Stimulated activated CD8-positive, alpha-beta memory T cell treated with anti-CD3 and anti-CD28 coated beads, Interleukin-4, amount 100 ng/mL, for 4 hours (primary cell): ENCODE data around the gene LARGE2.
"Not testable (repeated sequence)": the region's sequence is repeated elsewhere in the genome, so short reads cannot be mapped to it uniquely, and the experiment has no call there.

ENCODE experiments used
- DNase-seq, 2 donors: peaks; one replicate each; pipeline ENCODE4 v3.0.0-alpha.2; 2020; ENCODE audit warnings: low read depth in 2 of 2, low spot score in 1 of 2

Gene LARGE2

GRCh38 chr11:45895553-45896259 is 26.8 kb upstream of the LARGE2 start:
- DNase-seq: no peak

- no peak for DNase-seq
Observed at GRCh38 chr11:45896422-45896984, 26.0 kb upstream of the LARGE2 start.

- DNase-seq: no peak
Observed at GRCh38 chr11:45897556-45897955, 24.9 kb upstream of the LARGE2 start.

GRCh38 chr11:45899086-45899447 is 23.4 kb upstream of the LARGE2 start:
- no peak for DNase-seq

GRCh38 chr11:45899448-45900174 is 22.8 kb upstream of the LARGE2 start:
- DNase-seq: peak in 1 of 2 donors; percentile 47

GRCh38 chr11:45900175-45900800 is 22.2 kb upstream of the LARGE2 start:
- not testable (repeated sequence) for DNase-seq

- DNase-seq: no peak
Observed at GRCh38 chr11:45900916-45901617, 21.4 kb upstream of the LARGE2 start.

- DNase-seq: no peak
Observed at GRCh38 chr11:45901626-45902025, 20.8 kb upstream of the LARGE2 start.

- DNase-seq: no peak
Observed at GRCh38 chr11:45902452-45903380, 19.7 kb upstream of the LARGE2 start.

GRCh38 chr11:45904309-45904915 is 18.0 kb upstream of the LARGE2 start:
- DNase-seq: no peak

GRCh38 chr11:45905095-45905494 is 17.4 kb upstream of the LARGE2 start:
- no peak for DNase-seq

- DNase-seq: not testable (repeated sequence)
Observed at GRCh38 chr11:45905576-45905975, 16.9 kb upstream of the LARGE2 start.

GRCh38 chr11:45906096-45906682 is 16.3 kb upstream of the LARGE2 start:
- no peak for DNase-seq

GRCh38 chr11:45906965-45907611 is 15.4 kb upstream of the LARGE2 start, which contains the start of gene FREY1:
Gene FREY1, minus strand, starts transcription at chr11:45907271. Its CDS starts 26 bp downstream, at chr11:45907245.
- no peak for DNase-seq

- DNase-seq: no peak
Observed at GRCh38 chr11:45907911-45908370, 14.5 kb upstream of the LARGE2 start.

- no peak for DNase-seq
Observed at GRCh38 chr11:45909594-45910475, 12.6 kb upstream of the LARGE2 start.

GRCh38 chr11:45910623-45911022 is 11.8 kb upstream of the LARGE2 start:
- DNase-seq: no peak

GRCh38 chr11:45913514-45913913 is 8.9 kb upstream of the LARGE2 start:
- DNase-seq: no peak
